Panc1 (cell line): ENCODE results near the gene LRRK1. TPM values are rescaled to one million over a fixed set of nuclear protein-coding genes. Genes with fewer than 3 reads are reported as not detected.

Experiments
- ATAC-seq: fragments of 200-7000 bp; cut with Tn5 transposase; 2 replicates; pipeline ENCODE4 v1.9.1; 2020; ENCODE audit warnings: mild to moderate bottlenecking, moderate library complexity
- BruUV-seq: library from RNA; stranded (reverse); fragments of 400-500 nt; replicated peaks from 2 replicates; lab custom pipeline; 2021; lab: Mats Ljungman, UMichigan
- CTCF ChIA-PET: fragments of 300-600 bp; sonication (Branson Sonifier 250); formaldehyde crosslinking; loops from one replicate; lab custom pipeline; 2022; ENCODE audit warnings: antibody characterized with exemption; lab: Charles Lee
- POLR2A ChIA-PET: fragments of 300-600 bp; sonication (Branson Sonifier 250); formaldehyde crosslinking; loops from one replicate; lab custom pipeline; 2022; ENCODE audit warnings: antibody characterized with exemption; lab: Charles Lee
- DNase-seq: peaks from one replicate; pipeline ENCODE4 v3.0.0-alpha.2; 2010; ENCODE audit warnings: low read depth, low spot score
- H3K27ac ChIP-seq: 2 replicates; pipeline ENCODE4 v1.5.1; 2011; ENCODE audit warnings: mild to moderate bottlenecking, low read length, inconsistent platforms
- H3K27me3 ChIP-seq: fragments of 200-500 bp; sonication (Bioruptor generic); 2 replicates; pipeline ENCODE4 v1.6.0; 2014; ENCODE audit warnings: low read length, inconsistent platforms; ENCODE audit not compliant: control insufficient read depth, insufficient read depth
- H3K36me3 ChIP-seq: fragments of 200-500 bp; sonication (Bioruptor generic); 2 replicates; pipeline ENCODE4 v1.5.1; 2014; ENCODE audit warnings: inconsistent platforms, mild to moderate bottlenecking, low read length, moderate library complexity; ENCODE audit not compliant: control insufficient read depth, insufficient read depth
- H3K4me1 ChIP-seq: 2 replicates; pipeline ENCODE4 v1.5.1; 2011; ENCODE audit warnings: inconsistent platforms, mild to moderate bottlenecking, low read length, moderate library complexity; ENCODE audit not compliant: control insufficient read depth, insufficient read depth
- H3K4me3 ChIP-seq, 2 experiments: 2 replicates each; pipeline ENCODE4 v1.5.1; 2011 to 2012; ENCODE audit warnings: low read depth in 2 of 2, low read length in 2 of 2, mild to moderate bottlenecking in 2 of 2, inconsistent platforms in 1 of 2, moderate library complexity in 1 of 2
- H3K9me3 ChIP-seq: fragments of 200-500 bp; sonication (Bioruptor generic); 2 replicates; pipeline ENCODE4 v1.5.1; 2014; ENCODE audit warnings: low read depth, mild to moderate bottlenecking, inconsistent platforms, low read length, moderate library complexity; ENCODE audit not compliant: control insufficient read depth, insufficient read depth
- CTCF ChIP-seq: fragments of 450-650 bp; IDR thresholded peaks from 2 replicates; pipeline ENCODE4 v1.5.1; 2017; ENCODE audit warnings: mild to moderate bottlenecking
- POLR2AphosphoS5 ChIP-seq: IDR thresholded peaks from 2 replicates; pipeline ENCODE4 v1.6.1; 2012; ENCODE audit warnings: mild to moderate bottlenecking, low read depth, low read length, moderate library complexity
- SIN3A ChIP-seq: IDR thresholded peaks from 2 replicates; pipeline ENCODE4 v1.6.1; 2012; ENCODE audit warnings: low read depth, mild to moderate bottlenecking, low read length, moderate library complexity, borderline replicate concordance; ENCODE audit not compliant: insufficient read depth
- TCF7L2 ChIP-seq: IDR thresholded peaks from 2 replicates; pipeline ENCODE4 v1.6.1; 2011; ENCODE audit warnings: mild to moderate bottlenecking, low read depth, low read length, inconsistent platforms
- in situ Hi-C: cut with HindIII; loops from 2 replicates; pipeline ENCODE4 v1.10.0; 2016; ENCODE audit warnings: low sequenced_read_pairs, low pct_unique_long_range_greater_than_20kb
- intact Hi-C: fragments of 100-400 bp; cut with micrococcal nuclease; formaldehyde crosslinking; loops from one replicate; pipeline ENCODE4 v1.10.0; 2022; ENCODE audit not compliant: unreplicated experiment
- total RNA-seq: library from RNA; stranded (reverse); gene quantifications from one replicate; pipeline ENCODE4 v1.2.1, GENCODE V29; 2021; ENCODE audit not compliant: unreplicated experiment
- TF ChIP-seq, protein P1 (sequence below), 2 experiments: IDR thresholded peaks; 2 replicates each; pipeline ENCODE4 v1.6.1; 2011 to 2012; ENCODE audit warnings: low read depth in 2 of 2, control low read depth in 1 of 2, low read length in 1 of 2, mild to moderate bottlenecking in 1 of 2, moderate library complexity in 1 of 2; ENCODE audit not compliant: insufficient read depth in 1 of 2

LRRK1 gene
- total RNA-seq, 1 experiment from 2014 or later: 88.0 TPM

DNA sequence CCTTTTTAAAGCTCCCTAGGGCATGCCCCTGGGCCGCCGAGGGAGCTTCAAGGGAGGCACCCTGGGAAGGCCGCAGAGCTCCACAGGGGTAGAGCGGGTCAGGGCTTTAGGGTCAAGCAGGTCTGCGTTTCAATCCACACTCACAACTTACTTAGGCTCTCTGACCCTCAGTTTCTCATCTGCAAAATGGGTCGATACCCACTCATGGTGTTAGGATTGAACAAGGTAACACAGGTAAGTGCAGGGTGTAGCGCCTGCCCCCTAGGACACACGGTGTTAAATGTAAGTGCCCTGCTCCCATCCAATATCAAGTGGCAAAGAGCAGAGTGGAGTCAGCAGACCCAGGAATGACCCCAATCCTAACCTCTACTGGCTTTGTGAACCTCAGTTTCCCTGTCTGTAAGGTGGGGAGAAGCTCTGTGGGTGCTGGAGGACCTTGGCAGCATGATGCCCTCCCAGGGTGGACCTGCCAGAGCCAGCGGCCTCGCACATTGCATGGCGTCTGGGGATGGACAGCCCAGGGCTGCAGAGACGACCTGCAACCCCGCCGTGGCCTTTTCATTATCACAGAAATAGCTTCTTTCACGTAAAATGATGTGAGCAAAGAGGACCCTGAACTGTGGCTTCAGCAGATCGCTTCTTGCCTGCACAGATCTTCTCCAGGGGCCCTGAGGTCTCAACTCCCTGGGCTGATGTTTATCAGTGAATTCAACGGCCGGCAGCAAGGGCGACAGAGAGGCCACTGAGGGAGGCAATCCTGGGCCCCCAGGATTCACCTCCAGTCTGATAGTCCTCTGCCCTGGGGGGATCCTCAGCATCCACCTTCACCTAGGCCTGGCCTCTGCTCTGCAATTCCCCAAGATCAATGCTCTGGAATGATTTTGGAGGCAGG lies 194.2 kb downstream of the LRRK1 start:
- Histone ChIP-seq H3K27ac (peak overlapping the region; percentile 24; the same call in 1 of the 2 replicates), H3K4me3 (no peak overlapping the region), H3K36me3 (no peaks in the 10 kb centered on the region), H3K27me3 (no peaks in the 10 kb centered on the region), H3K4me1 (peaks cover 11% of the 10 kb centered on the region), H3K9me3 (no peaks in the 10 kb centered on the region)
- TF ChIP-seq SIN3A: no peak
- no peak for TF ChIP-seq TCF7L2
- TF ChIP-seq, protein P1, sequence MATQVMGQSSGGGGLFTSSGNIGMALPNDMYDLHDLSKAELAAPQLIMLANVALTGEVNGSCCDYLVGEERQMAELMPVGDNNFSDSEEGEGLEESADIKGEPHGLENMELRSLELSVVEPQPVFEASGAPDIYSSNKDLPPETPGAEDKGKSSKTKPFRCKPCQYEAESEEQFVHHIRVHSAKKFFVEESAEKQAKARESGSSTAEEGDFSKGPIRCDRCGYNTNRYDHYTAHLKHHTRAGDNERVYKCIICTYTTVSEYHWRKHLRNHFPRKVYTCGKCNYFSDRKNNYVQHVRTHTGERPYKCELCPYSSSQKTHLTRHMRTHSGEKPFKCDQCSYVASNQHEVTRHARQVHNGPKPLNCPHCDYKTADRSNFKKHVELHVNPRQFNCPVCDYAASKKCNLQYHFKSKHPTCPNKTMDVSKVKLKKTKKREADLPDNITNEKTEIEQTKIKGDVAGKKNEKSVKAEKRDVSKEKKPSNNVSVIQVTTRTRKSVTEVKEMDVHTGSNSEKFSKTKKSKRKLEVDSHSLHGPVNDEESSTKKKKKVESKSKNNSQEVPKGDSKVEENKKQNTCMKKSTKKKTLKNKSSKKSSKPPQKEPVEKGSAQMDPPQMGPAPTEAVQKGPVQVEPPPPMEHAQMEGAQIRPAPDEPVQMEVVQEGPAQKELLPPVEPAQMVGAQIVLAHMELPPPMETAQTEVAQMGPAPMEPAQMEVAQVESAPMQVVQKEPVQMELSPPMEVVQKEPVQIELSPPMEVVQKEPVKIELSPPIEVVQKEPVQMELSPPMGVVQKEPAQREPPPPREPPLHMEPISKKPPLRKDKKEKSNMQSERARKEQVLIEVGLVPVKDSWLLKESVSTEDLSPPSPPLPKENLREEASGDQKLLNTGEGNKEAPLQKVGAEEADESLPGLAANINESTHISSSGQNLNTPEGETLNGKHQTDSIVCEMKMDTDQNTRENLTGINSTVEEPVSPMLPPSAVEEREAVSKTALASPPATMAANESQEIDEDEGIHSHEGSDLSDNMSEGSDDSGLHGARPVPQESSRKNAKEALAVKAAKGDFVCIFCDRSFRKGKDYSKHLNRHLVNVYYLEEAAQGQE (IDR thresholded peaks at IDR 0.05; ENCODE audit: insufficient read depth in 1 of 2, low read depth in 2 of 2, low read length in 1 of 2): no peak
- TF ChIP-seq CTCF: no peak
- TF ChIP-seq POLR2AphosphoS5: no peak
- in situ Hi-C loops (no loop called here), intact Hi-C loops (no loop called here)
- ChIA-PET POLR2A (no interaction called here), CTCF (no interaction called here)
- ATAC-seq (no peak), DNase-seq (no peak)
- no TSS peak for BruUV-seq

DNA sequence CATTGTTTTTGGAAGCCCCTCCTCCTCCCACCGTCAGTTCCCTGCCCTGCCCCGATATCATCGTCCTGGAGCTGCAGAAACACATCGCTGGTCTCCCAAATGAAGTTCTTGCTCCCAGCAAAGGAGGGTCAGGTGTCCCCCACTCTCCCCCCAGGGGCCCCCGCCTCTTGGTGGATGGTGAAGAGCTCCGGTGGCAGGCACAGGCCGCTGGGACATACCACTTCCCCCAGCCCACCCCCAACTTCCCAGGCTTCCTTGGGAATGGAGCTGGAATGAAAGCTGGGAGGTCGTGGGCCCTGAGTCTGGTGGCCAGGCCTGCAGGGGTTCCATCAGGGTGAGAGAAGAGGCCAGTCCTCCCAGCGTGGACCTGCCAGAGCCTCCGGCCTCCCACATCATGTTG lies 195.0 kb downstream of the LRRK1 start:
- TF ChIP-seq CTCF (no peak), POLR2AphosphoS5 (no peak), TCF7L2 (no peak), SIN3A (no peak)
- TF ChIP-seq, protein P1 (IDR thresholded peaks at IDR 0.05; ENCODE audit: insufficient read depth in 1 of 2, low read depth in 2 of 2, low read length in 1 of 2): no peak
- ATAC-seq: no peak
- CTCF ChIA-PET: no interaction called here
- intact Hi-C loops (no loop called here), in situ Hi-C loops (no loop called here)
- Histone ChIP-seq H3K4me1 (peaks cover 11% of the 10 kb centered on the region), H3K27me3 (no peaks in the 10 kb centered on the region), H3K36me3 (no peaks in the 10 kb centered on the region), H3K27ac (no peak overlapping the region), H3K9me3 (no peaks in the 10 kb centered on the region), H3K4me3 (no peak overlapping the region)
- no TSS peak for BruUV-seq
- DNase-seq: no peak
- POLR2A ChIA-PET: no interaction called here
